LHCN-M2 (cell line): ENCODE results near the gene AP5Z1. TPM values are rescaled to one million over a fixed set of nuclear protein-coding genes. Genes with fewer than 3 reads are reported as not detected.
"Not testable (repeated sequence)": the region's sequence is repeated elsewhere in the genome, so short reads cannot be mapped to it uniquely, and the experiment has no call there.

Experiments used
- DNase-seq: peaks from one replicate; pipeline ENCODE4 v3.0.0-alpha.2; 2012; ENCODE audit warnings: low read depth
- total RNA-seq: library from RNA; depleted of rRNA; stranded (reverse); fragments of >200 nt; gene quantifications from 2 replicates; pipeline ENCODE4 v1.2.3, GENCODE V29; 2014

Gene AP5Z1
- total RNA-seq, 1 experiment from 2014 or later: 45.6 TPM

- DNase-seq: no peak
Observed at GRCh38 chr7:4801839-4802231, 26.4 kb downstream of the AP5Z1 start.

- DNase-seq: not testable (repeated sequence)
Observed at GRCh38 chr7:4802577-4802976, 27.2 kb downstream of the AP5Z1 start.

- no peak for DNase-seq
Observed at GRCh38 chr7:4803397-4804241, 28.2 kb downstream of the AP5Z1 start.

- no peak for DNase-seq
Observed at GRCh38 chr7:4805110-4805983, 29.9 kb downstream of the AP5Z1 start.

- DNase-seq: no peak
Observed at GRCh38 chr7:4805984-4806300, 30.5 kb downstream of the AP5Z1 start.

- no peak for DNase-seq
Observed at GRCh38 chr7:4806983-4807597, 31.7 kb downstream of the AP5Z1 start.

GRCh38 chr7:4807598-4808016 is 32.2 kb downstream of the AP5Z1 start:
- no peak for DNase-seq

GRCh38 chr7:4808026-4808425 is 32.6 kb downstream of the AP5Z1 start:
- DNase-seq: no peak

GRCh38 chr7:4808565-4808964 is 33.1 kb downstream of the AP5Z1 start:
- DNase-seq: no peak

- DNase-seq: no peak
Observed at GRCh38 chr7:4809091-4809591, 33.7 kb downstream of the AP5Z1 start.

GRCh38 chr7:4809666-4810065 is 34.2 kb downstream of the AP5Z1 start:
- no peak for DNase-seq

- no peak for DNase-seq
Observed at GRCh38 chr7:4814433-4814832, 39.0 kb downstream of the AP5Z1 start.

GRCh38 chr7:4815121-4815520 is 39.7 kb downstream of the AP5Z1 start:
- no peak for DNase-seq

GRCh38 chr7:4815609-4816418 is 40.4 kb downstream of the AP5Z1 start:
- DNase-seq: no peak

GRCh38 chr7:4816419-4817080 is 41.1 kb downstream of the AP5Z1 start:
- no peak for DNase-seq

- DNase-seq: no peak
Observed at GRCh38 chr7:4817178-4817901, 41.9 kb downstream of the AP5Z1 start.

GRCh38 chr7:4818000-4818794 is 42.8 kb downstream of the AP5Z1 start:
- DNase-seq: no peak

- no peak for DNase-seq
Observed at GRCh38 chr7:4819560-4820404, 44.4 kb downstream of the AP5Z1 start.
